ENCODE measurements around the gene CFAP58.

Gene CFAP58

GRCh38 chr10:104321725-104322415 lies 31.8 kb upstream of the CFAP58 start:
- no peak for DNase-seq

GRCh38 chr10:104322416-104322782 lies 31.2 kb upstream of the CFAP58 start:
- no peak for DNase-seq

DNA sequence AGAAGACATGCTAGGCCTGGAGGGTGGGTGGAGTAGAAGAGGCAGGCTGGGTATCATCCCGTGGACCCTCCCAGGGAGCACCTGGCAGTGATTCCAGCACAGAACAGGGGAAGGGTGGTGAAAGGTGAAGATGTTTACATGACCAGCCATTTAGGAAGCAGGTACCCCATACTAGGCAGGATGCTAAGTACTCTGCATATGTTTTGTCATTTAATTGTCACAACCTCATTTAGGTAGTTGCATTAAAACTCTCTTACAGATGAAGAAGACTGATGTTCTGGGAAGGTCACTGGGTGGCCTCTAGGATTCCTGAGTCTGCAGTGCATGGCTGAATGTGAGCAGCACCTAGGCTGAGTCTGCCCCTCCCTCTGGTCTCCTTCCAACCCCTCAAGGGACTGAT lies 30.5 kb upstream of the CFAP58 start:
- DNase-seq, result no peak

DNA sequence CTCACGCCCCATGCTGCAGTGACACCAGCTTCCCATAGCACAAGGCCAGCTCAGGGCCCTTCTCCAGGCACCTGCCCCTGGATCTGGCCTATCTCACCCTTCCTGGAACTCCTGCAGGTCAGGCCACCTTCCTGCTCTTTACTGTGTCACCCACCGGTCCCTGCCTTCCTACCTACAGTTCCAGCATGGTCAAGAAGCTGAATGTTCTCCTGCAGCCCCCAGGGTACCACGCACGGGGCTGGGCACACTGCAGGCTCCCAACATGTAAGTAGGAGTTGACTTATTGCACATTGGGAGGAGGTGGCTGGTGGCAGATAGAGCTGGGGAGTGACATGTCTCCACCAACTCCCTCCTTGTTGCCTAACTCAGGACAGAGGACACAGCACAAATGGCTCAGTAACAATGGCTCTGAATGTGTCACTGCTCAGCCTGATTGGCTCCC lies 29.9 kb upstream of the CFAP58 start:
- DNase-seq, result no peak

DNA sequence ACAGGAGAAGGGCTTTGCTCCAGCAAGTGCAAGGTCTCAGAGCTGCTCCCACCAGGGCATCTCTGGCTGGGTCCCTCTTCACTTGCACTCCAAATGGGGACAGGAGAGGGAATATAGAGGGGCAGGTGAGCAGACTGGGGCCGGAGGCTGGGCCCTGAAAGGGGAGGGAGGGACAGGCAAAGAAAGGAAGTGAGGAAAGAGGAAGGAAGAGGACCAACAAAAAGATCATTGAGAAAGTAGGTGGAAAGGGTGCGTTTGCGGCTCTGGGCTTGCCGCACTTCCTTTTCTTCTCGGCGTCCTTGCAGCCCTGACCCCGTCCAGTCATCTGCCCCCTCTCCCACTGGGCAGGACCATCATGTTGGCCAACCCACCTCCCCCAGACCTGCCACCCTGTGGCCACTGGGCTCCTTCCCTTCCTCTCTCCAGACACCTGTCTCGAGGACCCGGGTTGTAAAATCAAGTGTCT lies 29.4 kb upstream of the CFAP58 start:
- DNase-seq, result no peak

DNA sequence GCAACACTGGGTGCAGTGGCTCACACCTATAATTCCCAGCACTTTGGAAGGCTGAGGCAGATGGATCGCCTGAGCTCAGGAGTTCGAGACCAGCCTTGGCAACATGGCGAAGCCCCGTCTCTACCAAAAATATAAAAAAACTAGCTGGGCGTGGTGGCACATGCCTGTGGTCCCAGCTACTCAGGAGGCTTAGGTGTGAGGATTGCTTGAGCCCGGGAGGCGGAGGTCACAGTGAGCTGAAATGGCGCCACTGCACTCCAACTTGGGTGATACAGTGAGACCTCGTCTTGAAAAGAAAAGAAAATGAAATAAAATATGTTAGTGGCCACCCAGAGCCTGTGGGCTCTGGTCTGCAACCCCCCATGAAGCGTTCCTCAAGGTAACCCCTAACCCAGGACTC lies 28.7 kb upstream of the CFAP58 start:
- no peak for DNase-seq

DNA sequence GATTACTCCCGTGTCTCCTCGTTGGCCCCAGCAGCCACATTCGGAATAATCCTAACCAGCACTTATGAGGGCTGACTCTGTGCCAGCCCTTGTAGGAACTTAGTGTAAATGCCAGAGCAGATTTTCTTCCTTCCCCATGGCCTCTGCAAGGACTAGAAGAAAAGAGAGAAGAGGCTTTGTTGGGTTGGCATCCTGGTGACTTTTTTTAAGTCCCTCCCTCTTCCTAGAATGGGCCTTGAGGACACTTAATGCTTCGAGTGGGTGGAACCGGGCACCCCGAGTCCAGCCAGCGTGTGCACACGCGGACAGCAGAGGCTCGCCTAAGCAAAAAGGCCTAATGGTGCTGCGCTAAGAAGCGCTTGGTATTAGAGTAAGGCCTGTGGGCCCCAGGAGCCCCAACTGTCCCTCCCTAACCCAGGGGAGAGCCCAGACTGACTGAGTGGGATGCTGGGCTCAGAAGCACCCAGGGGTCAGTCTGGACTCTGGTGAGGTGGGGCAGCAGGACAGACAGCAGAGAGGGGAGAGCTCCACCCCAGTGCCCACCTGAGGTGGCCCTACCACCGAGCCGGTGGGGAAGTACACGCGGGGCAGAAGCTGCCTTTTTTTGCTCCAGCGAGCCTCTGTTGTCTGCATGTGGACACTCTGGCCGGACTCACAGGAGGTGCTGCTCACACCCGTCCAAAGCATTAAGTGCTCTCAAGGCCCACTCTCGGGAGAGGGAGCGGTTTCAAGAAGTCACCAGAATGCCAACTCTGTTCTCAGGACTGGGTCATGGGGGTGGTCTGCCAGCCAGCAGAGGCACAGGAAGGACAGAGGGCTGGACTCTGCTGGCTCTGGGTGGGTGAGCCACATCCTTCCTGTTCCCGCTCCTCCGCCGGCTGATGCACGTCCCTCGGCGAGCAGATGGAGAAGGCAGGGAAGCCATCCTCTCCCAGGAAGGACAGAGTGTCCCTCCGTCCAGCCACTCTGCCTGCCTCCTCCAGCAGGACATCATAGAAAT lies 27.9 kb upstream of the CFAP58 start:
- DNase-seq, result no peak

DNA sequence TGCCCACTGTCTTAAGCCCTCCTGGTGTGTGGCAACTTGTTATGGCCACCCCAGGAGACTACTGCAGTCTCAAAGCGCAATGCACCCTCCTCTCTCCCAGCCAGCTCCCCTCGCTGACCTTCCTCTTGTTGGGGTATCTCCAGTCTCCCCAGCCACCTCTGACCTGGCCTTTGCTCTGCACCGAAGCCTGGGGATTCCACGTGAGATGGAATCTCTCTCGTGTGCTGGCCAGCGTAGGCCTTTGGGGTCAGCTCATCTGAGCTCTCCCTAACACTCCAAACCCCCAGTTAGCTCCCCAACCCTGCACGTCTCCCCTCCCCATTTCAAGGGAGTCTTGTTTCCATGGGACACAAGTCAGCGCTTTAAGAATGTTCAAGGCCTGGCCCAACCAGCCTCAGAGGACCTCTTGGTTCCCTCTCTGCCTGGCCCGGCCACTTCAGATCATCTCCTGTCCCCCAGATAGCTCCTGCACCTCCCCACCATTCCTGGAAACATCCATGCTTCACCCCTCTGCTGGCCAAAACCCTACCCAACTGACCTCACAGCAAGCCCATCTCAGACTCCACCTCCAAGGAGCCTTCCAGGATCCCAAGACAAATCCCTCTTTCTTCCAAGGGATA lies 26.5 kb upstream of the CFAP58 start:
- DNase-seq, result no peak

GRCh38 chr10:104327745-104328645 lies 25.6 kb upstream of the CFAP58 start:
- no peak for DNase-seq

DNA sequence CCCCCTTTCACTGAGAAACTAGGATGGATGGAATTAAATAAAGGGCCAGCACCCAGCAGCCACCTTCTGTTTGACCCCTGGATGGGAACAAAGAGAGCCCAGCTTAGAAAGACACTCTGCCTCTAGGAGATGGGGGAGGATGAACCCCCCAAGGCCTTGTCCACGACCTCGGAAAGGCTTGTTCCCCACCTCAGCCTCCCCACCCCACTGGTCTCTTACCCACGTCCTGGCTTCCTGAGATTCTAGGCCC lies 25.1 kb upstream of the CFAP58 start:
- no peak for DNase-seq

GRCh38 chr10:104328896-104329710 lies 24.5 kb upstream of the CFAP58 start:
- DNase-seq, result no peak

GRCh38 chr10:104329735-104330134 lies 23.9 kb upstream of the CFAP58 start:
- DNase-seq, result no peak

DNA sequence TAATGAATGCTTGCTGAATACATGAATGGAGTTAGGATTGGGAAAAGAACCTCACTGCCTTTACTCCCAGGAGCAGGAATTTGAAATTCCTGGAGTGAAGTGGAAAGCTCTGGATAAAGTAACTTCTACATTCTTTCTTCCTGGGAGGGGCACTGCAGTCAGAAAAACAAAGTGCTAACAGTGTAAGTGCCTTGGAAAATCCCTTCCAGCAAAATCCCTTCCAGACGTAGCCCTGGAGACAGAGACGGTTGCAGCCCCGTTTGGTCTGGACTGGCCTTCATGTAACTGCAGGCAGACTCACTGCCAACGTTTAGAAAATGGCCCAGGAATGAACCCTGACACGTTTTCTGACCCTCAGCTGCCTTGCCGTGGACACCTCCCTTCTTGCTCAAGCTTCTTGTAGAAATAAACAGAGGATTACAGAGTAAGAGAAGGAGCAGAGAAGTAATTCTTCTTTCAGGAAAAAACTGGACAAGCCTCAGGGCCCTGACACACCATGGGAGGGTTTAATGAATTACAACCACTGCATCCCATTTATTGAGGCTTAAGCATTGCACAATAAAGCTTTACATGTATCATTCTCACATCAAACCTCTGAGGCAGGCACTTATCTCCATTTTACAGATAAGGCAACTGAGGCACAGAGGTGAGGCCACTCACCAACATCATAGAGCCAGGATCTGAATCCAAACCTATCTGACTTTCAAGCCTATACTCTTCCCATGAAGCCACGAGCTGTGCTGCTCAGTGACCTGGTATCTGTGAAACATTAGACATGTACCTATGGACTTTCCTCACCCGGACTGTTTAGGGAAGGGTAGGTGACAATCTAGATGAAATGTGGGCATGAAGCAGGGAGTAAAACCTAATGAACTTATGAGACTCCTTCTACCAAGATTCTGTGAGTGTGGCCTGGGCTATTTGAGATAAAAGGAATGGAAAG lies 23.2 kb upstream of the CFAP58 start:
- DNase-seq, result no peak

- no peak for DNase-seq
Measured at GRCh38 chr10:104331208-104331838, 22.3 kb upstream of the CFAP58 start.

DNA sequence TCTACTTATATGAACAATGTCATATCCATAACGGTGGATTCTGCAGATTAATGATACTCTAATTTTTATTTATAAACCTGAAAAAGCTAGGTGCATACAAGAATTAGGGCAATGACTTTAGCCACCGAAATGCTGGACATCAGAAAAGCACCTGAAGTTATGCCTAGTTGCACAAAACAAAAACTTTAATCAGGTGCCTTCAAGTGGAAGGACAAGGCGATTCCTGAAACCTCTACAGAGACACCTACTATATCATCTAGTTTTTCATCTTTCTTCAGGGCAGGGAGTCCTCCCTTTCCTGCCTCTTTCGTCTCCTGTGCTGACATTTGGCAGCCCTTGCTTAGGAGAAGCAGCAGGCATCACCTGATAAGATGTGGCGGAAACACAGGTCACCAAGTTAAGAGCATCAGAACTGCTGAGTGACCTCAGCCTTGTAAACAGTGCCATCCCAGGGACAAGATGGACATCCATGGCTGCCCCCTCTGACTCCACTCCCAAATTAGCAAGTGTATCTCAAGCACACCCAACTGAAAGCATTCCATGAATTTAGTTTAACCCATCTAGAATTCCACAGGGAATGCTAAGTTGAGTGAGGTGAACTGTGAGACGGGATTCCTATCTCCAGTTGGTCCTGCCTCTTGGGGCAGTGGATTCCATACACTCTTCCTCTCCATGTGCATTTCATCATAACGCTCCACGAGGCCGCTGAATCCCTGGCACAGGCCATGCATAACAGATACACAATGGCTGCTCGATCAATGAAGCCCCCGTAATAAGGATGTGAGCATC lies 21.2 kb upstream of the CFAP58 start:
- no peak for DNase-seq

GRCh38 chr10:104333032-104333727 lies 20.5 kb upstream of the CFAP58 start:
- DNase-seq, result no peak

DNA sequence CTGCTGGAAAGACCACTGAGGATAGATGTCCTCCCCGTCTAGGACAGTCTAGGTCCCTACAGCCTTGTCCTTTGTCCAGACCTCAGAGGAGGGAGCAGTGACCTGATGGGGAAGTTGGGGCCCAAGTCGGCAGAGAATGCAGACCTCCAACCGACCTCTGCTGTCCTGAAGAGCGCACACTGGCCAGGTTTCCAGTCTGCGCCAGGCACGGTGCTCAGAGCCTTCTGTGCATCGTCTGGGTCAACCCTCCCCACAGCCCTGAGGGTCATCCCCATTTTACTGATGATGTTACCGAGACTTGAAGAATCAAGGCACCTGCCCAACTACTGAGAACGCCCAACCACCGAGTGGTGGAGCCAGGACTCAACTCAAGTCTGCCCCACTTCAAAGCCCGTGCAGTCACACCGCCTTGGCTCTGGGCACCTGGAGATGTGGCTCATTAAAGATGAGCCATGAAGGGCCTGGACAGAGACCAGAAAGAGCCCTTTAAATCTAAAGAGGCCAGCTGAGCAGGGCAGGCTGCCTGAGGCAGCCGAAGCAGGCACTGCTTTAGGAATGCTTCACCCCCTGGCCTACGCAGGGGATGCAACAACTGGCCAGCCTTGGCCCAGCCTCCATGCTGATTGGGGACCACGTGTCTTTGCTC lies 19.8 kb upstream of the CFAP58 start:
- no peak for DNase-seq

DNA sequence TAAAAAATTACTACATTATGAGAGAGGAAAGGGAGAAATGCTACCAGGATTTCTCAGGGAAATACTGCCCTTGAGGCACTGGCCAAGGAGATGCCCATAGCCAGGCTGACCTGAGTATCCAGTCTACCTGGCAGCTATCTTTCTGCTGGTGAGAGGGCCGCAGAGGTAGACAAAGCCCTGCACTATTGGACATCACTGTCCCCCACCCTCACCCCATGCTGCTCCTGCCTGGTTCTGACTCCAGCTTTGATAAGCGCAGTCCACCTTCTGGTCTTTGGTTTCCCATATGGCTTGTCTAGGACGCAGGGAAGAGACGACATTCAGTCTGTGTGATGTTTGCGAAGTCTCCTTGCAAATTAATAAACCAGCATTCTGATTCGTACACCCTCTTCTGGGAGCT lies 19.1 kb upstream of the CFAP58 start:
- DNase-seq, result no peak

Measured in SHP77 (cell line).